ENCODE results near the gene RELN. TPM values are rescaled to one million over a fixed set of nuclear protein-coding genes. Genes with fewer than 3 reads are reported as not detected.
A peak's percentile ranks its signal among the peaks of the same experiment; 100 is the strongest.
"Not testable (repeated sequence)": the region's sequence is repeated elsewhere in the genome, so short reads cannot be mapped to it uniquely, and the experiment has no call there.

RELN gene
- total RNA-seq, 1 donor from 2014 or later, result 5.7 TPM

- DNase-seq, result no peak
- Mint-ChIP-seq H3K4me1 (ENCODE audit: low read depth, unreplicated experiment) (peaks cover 5% of the 10 kb centered on the region), H3K9me3 (ENCODE audit: unreplicated experiment) (peaks cover 2% of the 10 kb centered on the region), H3K27ac (ENCODE audit: unreplicated experiment) (no peak overlapping the region), H3K36me3 (ENCODE audit: unreplicated experiment) (no peaks in the 10 kb centered on the region), H3K27me3 (ENCODE audit: unreplicated experiment) (peaks cover 4% of the 10 kb centered on the region), H3K4me3 (ENCODE audit: unreplicated experiment) (no peak overlapping the region)
- TF ChIP-seq, protein P1, sequence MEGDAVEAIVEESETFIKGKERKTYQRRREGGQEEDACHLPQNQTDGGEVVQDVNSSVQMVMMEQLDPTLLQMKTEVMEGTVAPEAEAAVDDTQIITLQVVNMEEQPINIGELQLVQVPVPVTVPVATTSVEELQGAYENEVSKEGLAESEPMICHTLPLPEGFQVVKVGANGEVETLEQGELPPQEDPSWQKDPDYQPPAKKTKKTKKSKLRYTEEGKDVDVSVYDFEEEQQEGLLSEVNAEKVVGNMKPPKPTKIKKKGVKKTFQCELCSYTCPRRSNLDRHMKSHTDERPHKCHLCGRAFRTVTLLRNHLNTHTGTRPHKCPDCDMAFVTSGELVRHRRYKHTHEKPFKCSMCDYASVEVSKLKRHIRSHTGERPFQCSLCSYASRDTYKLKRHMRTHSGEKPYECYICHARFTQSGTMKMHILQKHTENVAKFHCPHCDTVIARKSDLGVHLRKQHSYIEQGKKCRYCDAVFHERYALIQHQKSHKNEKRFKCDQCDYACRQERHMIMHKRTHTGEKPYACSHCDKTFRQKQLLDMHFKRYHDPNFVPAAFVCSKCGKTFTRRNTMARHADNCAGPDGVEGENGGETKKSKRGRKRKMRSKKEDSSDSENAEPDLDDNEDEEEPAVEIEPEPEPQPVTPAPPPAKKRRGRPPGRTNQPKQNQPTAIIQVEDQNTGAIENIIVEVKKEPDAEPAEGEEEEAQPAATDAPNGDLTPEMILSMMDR (IDR thresholded peaks at IDR 0.05; ENCODE audit: partially characterized antibody, unreplicated experiment), result no peak
These were observed 467.5 kb downstream of the RELN start for GRCh38 chr7:103521937-103522336.

DNA sequence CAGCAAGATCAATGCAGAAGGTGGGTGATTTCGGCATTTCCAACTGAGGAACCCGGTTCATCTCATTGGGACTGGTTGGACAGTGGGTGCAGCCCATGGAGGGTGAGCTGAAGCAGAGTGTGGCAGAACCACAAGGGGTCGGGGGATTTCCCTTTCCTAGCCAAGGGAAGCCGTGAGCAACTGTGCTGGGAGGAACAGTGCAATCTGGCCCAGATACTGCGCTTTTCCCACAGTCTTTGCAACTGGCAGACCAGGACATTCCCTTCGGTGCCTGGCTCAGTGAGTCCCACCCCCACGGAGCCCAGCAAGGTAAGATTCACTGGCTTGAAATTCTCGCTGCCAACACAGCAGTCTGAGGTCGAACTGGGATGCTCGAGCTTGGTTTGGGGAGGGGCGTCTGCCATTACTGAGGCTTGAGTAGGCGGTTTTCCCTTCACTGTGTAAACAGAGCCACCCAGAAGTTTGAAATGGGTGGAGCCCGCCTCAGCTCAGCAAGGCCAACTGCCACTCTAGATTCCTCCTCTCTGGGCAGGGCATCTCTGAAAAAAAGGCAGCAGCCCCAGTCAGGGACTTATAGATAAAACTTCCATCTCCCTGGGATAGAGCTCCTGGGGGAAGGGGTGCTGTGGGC lies 484.8 kb downstream of the RELN start:
- peaks cover 5% of the 10 kb centered on the region for H3K4me1 Mint-ChIP-seq (ENCODE audit: low read depth, unreplicated experiment)
- no peak for DNase-seq
- no peak overlapping the region for H3K4me3 Mint-ChIP-seq (ENCODE audit: unreplicated experiment)
- H3K27me3 Mint-ChIP-seq (ENCODE audit: unreplicated experiment), result no peaks in the 10 kb centered on the region
- no peak overlapping the region for H3K27ac Mint-ChIP-seq (ENCODE audit: unreplicated experiment)
- peaks cover 4% of the 10 kb centered on the region for H3K36me3 Mint-ChIP-seq (ENCODE audit: unreplicated experiment)
- no peaks in the 10 kb centered on the region for H3K9me3 Mint-ChIP-seq (ENCODE audit: unreplicated experiment)
- TF ChIP-seq, protein P1 (IDR thresholded peaks at IDR 0.05; ENCODE audit: partially characterized antibody, unreplicated experiment), result no peak

GRCh38 chr7:103501206-103501605 lies 488.3 kb downstream of the RELN start:
- H3K27me3 Mint-ChIP-seq (ENCODE audit: unreplicated experiment), result no peaks in the 10 kb centered on the region
- peaks cover 5% of the 10 kb centered on the region for H3K4me1 Mint-ChIP-seq (ENCODE audit: low read depth, unreplicated experiment)
- peak; percentile 30 for DNase-seq
- H3K27ac Mint-ChIP-seq (ENCODE audit: unreplicated experiment), result no peak overlapping the region
- TF ChIP-seq, protein P1 (IDR thresholded peaks at IDR 0.05; ENCODE audit: partially characterized antibody, unreplicated experiment), result no peak
- H3K9me3 Mint-ChIP-seq (ENCODE audit: unreplicated experiment), result no peaks in the 10 kb centered on the region
- H3K4me3 Mint-ChIP-seq (ENCODE audit: unreplicated experiment), result no peak overlapping the region
- H3K36me3 Mint-ChIP-seq (ENCODE audit: unreplicated experiment), result peaks cover 4% of the 10 kb centered on the region

DNA sequence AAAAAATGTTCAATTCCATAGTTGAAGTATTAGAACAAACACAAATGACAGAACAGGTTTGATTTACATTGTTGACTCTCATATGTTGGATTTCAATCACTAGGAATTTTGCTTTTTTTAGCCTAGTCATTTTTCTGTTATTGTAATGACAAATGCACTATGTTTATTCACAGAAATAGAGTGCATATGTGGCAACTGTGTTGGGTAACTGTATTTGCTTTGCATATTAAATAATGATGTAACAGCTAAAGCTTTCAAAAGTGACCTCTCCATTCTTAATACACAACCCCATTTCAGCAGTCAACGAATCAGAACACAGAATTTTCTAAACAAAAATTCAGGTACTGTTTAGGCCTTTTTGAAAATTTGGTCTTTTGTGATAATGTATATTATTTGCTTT lies 489.5 kb downstream of the RELN start:
- DNase-seq, result no peak
- Mint-ChIP-seq H3K9me3 (ENCODE audit: unreplicated experiment) (no peaks in the 10 kb centered on the region), H3K27ac (ENCODE audit: unreplicated experiment) (no peak overlapping the region), H3K4me1 (ENCODE audit: low read depth, unreplicated experiment) (peaks cover 5% of the 10 kb centered on the region), H3K36me3 (ENCODE audit: unreplicated experiment) (no peaks in the 10 kb centered on the region), H3K27me3 (ENCODE audit: unreplicated experiment) (no peaks in the 10 kb centered on the region), H3K4me3 (ENCODE audit: unreplicated experiment) (no peak overlapping the region)
- TF ChIP-seq, protein P1 (IDR thresholded peaks at IDR 0.05; ENCODE audit: partially characterized antibody, unreplicated experiment), result no peak

DNA sequence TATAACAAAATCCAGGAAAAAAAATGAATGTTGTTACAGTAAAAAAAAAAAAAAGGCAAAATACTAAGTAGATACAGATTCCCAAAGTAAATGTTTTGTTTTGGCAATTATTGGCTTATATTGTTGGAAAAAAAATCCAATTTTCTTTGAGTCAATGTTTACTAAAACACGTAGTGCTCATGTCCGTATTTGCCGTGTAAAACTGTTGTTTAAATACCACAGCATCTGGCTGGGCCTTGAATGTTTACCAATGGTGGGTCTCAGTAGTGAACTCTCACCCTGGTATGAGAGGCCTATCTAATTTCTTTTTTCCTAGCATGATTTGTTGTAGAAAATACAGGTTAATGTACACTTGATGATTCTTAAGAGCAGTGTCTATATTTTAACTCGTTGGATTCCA lies 502.0 kb downstream of the RELN start:
- Mint-ChIP-seq H3K36me3 (ENCODE audit: unreplicated experiment) (no peaks in the 10 kb centered on the region), H3K27me3 (ENCODE audit: unreplicated experiment) (peaks cover 2% of the 10 kb centered on the region), H3K9me3 (ENCODE audit: unreplicated experiment) (peaks cover 1% of the 10 kb centered on the region), H3K4me1 (ENCODE audit: low read depth, unreplicated experiment) (peaks cover 3% of the 10 kb centered on the region), H3K4me3 (ENCODE audit: unreplicated experiment) (no peak overlapping the region), H3K27ac (ENCODE audit: unreplicated experiment) (no peak overlapping the region)
- DNase-seq, result no peak
- TF ChIP-seq, protein P1 (IDR thresholded peaks at IDR 0.05; ENCODE audit: partially characterized antibody, unreplicated experiment), result no peak

DNA sequence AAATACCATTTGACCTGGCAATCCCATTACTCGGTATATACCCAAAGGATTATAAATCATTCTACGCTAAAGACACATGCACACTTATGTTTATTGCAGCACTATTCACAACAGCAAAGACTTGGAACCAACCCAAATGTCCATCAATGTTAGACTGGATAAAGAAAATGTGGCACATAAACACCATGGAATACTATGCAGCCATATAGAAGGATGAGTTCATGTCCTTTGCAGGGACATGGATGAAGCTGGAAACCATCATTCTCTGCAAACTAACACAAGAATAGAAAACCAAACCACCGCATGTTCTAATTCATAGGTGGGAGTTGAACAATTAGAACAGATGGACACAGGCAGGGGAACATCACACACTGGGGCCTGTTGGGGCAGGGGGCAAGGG lies 502.6 kb downstream of the RELN start:
- H3K27ac Mint-ChIP-seq (ENCODE audit: unreplicated experiment); H3K36me3 Mint-ChIP-seq (ENCODE audit: unreplicated experiment); H3K4me3 Mint-ChIP-seq (ENCODE audit: unreplicated experiment); H3K4me1 Mint-ChIP-seq (ENCODE audit: low read depth, unreplicated experiment); H3K9me3 Mint-ChIP-seq (ENCODE audit: unreplicated experiment); H3K27me3 Mint-ChIP-seq (ENCODE audit: unreplicated experiment); DNase-seq: not testable (repeated sequence)

Measured in glutamatergic neuron (in vitro differentiated cells).